Fibroblast of villous mesenchyme (primary cell): ENCODE data around the gene ZXDB. TPM values are rescaled to one million over a fixed set of nuclear protein-coding genes. Genes with fewer than 3 reads are reported as not detected.
"Not testable (repeated sequence)": the region's sequence is repeated elsewhere in the genome, so short reads cannot be mapped to it uniquely, and the experiment has no call there.

ENCODE experiments used
- DNase-seq: peaks from one replicate; pipeline ENCODE4 v3.0.0-alpha.2; 2010; ENCODE audit warnings: low read depth
- H3K4me3 ChIP-seq: 2 replicates; pipeline ENCODE4 v1.5.1; 2011; ENCODE audit warnings: low read depth, mild to moderate bottlenecking, low read length
- CTCF ChIP-seq: IDR thresholded peaks from 2 replicates; pipeline ENCODE4 v1.5.1; 2012; ENCODE audit warnings: low read depth, mild to moderate bottlenecking, low read length; ENCODE audit not compliant: insufficient read depth
- total RNA-seq: library from RNA; depleted of rRNA; stranded (reverse); fragments of >200 nt; gene quantifications from 2 replicates; pipeline ENCODE4 v1.2.3, GENCODE V29; 2012

Gene ZXDB
- total RNA-seq, 1 donor, result 10.4 TPM

- TF ChIP-seq CTCF, result no peak
- H3K4me3 ChIP-seq, result no peak overlapping the region
- no peak for DNase-seq
Measured at GRCh38 chrX:57587607-57588006, 4.2 kb upstream of the ZXDB start.

- not testable (repeated sequence) for DNase-seq
- peak overlapping the region; percentile 50 for H3K4me3 ChIP-seq
Measured at GRCh38 chrX:57592160-57592893, 516 bp downstream of the ZXDB start.

GRCh38 chrX:57592894-57593215, 1.0 kb downstream of the ZXDB start:
- DNase-seq, result peak; percentile 38
- H3K4me3 ChIP-seq, result peak overlapping the region; percentile 50
- TF ChIP-seq CTCF, result peak; percentile 23

GRCh38 chrX:57595381-57595811, 3.6 kb downstream of the ZXDB start:
- peak overlapping the region; percentile 37 for H3K4me3 ChIP-seq
- no peak for TF ChIP-seq CTCF
- peak; percentile 76 for DNase-seq

- H3K4me3 ChIP-seq, result peak overlapping the region; percentile 37
- DNase-seq, result no peak
- no peak for TF ChIP-seq CTCF
Measured at GRCh38 chrX:57596109-57596508, 4.3 kb downstream of the ZXDB start.

- no peak for TF ChIP-seq CTCF
- no peak for DNase-seq
- peak overlapping the region; percentile 37 for H3K4me3 ChIP-seq
Measured at GRCh38 chrX:57596516-57596915, 4.7 kb downstream of the ZXDB start.

- DNase-seq, result peak; percentile 55
- TF ChIP-seq CTCF, result no peak
- H3K4me3 ChIP-seq, result peak overlapping the region; percentile 43
Measured at GRCh38 chrX:57607295-57608187, 15.7 kb downstream of the ZXDB start.

- H3K4me3 ChIP-seq, DNase-seq: not testable (repeated sequence)
Measured at GRCh38 chrX:57613351-57613750, 21.5 kb downstream of the ZXDB start.

- not testable (repeated sequence) for DNase-seq, H3K4me3 ChIP-seq
Measured at GRCh38 chrX:57629438-57629837, 37.6 kb downstream of the ZXDB start.
